H1 (cell line): ENCODE measurements around the gene PTHLH. TPM values are rescaled to one million over a fixed set of nuclear protein-coding genes. Genes with fewer than 3 reads are reported as not detected.

Experiments used
- CTCF ChIP-seq, 3 experiments: IDR thresholded peaks; 1 replicate in 2 of 3; 2 replicates in 1 of 3; pipeline versions ENCODE4 v1.5.1 to v1.6.1; 2011; ENCODE audit warnings: low read length in 3 of 3, mild to moderate bottlenecking in 3 of 3, inconsistent platforms in 2 of 3, low read depth in 1 of 3, moderate library complexity in 1 of 3; ENCODE audit not compliant: insufficient read depth in 1 of 3; ENCODE audit errors: control extremely low read depth in 1 of 3
- polyA plus RNA-seq, 7 experiments: library from polyadenylated mRNA; depleted of rRNA in 3 of 7; stranded (reverse) in 5 of 7; unstranded in 2 of 7; fragments of >200 nt in 5 of 7; fragments of 200-250 nt in 2 of 7; gene quantifications; 1 replicate in 5 of 7; 2 replicates in 1 of 7; 4 replicates in 1 of 7; pipeline versions ENCODE4 v1.2.1 to v1.2.3, GENCODE V29; 2011 to 2013; ENCODE audit warnings: missing spikeins in 2 of 7, mixed read lengths in 2 of 7
- total RNA-seq: library from RNA; stranded (reverse); fragmentation: NEBNext Ultra II Directional; extraction: Animal tissue kit (Norgen Biotek cat#: 25700); gene quantifications from 2 replicates; pipeline ENCODE4 v1.2.1, GENCODE V29; 2021

PTHLH gene
- total and polyA plus RNA-seq, 2 of the 8 experiments (the other 6 are each of a cell fraction or from before 2014, with no cell fraction given): 0.32 TPM; not detected in 1

GRCh38 chr12:27919671-27920235, 52.8 kb downstream of the PTHLH start (continued):
- no peak for TF ChIP-seq CTCF (IDR thresholded peaks at IDR 0.05; ENCODE audit: control extremely low read depth in 1 of 3, insufficient read depth in 1 of 3, low read depth in 1 of 3, low read length in 3 of 3)
- TF ChIP-seq, all 59 proteins: peak for 0
